ENCODE results near the gene STK40.

- TF ChIP-seq CTCF (conservative IDR thresholded peaks at IDR 0.05 in 1 of 2, IDR thresholded peaks at IDR 0.05 in 1 of 2; ENCODE audit: extremely low read depth in 1 of 2, insufficient read depth in 1 of 2, low read depth in 1 of 2, low read length in 2 of 2) = no peak
- no peak for TF ChIP-seq EZH2 (IDR thresholded peaks at IDR 0.05; ENCODE audit: borderline replicate concordance, low read length)
Observed at GRCh38 chr1:36306902-36307456, 78.7 kb downstream of the STK40 start.

Data from mammary epithelial cell (primary cell).